DOHH2 (cell line): ENCODE data around the gene GATAD2B.
"Not testable (repeated sequence)": the region's sequence is repeated elsewhere in the genome, so short reads cannot be mapped to it uniquely, and the experiment has no call there.

Source experiments
- H3F3A ChIP-seq: fragments of 200-600 bp; sonication (generic), shearing (Covaris generic); 2 replicates; pipeline ENCODE4 v1.6.0; 2016; ENCODE audit warnings: antibody characterized with exemption, mild to moderate bottlenecking; ENCODE audit not compliant: control insufficient read depth, insufficient read depth
- H3K27ac ChIP-seq: fragments of 200-600 bp; sonication (generic); 2 replicates; pipeline ENCODE4 v1.5.1; 2014; ENCODE audit warnings: low read depth, mild to moderate bottlenecking, low read length, moderate library complexity
- H3K27me3 ChIP-seq: fragments of 200-600 bp; sonication (generic); 2 replicates; pipeline ENCODE4 v1.6.1; 2014; ENCODE audit warnings: mild to moderate bottlenecking, low read length, mixed read lengths; ENCODE audit not compliant: control insufficient read depth
- H3K36me3 ChIP-seq: fragments of 200-600 bp; sonication (generic); 2 replicates; pipeline ENCODE4 v1.6.1; 2014; ENCODE audit warnings: mild to moderate bottlenecking, low read length, moderate library complexity, mixed read lengths; ENCODE audit not compliant: control insufficient read depth
- H3K4me1 ChIP-seq: fragments of 200-600 bp; sonication (generic); 2 replicates; pipeline ENCODE4 v1.6.1; 2014; ENCODE audit warnings: mild to moderate bottlenecking, low read length, mixed read lengths; ENCODE audit not compliant: control insufficient read depth
- H3K4me2 ChIP-seq: fragments of 200-600 bp; sonication (generic); 2 replicates; pipeline ENCODE4 v1.6.0; 2014; ENCODE audit warnings: mild to moderate bottlenecking, low read length, moderate library complexity
- H3K4me3 ChIP-seq: fragments of 200-600 bp; sonication (generic); 2 replicates; pipeline ENCODE4 v1.5.1; 2014; ENCODE audit warnings: mild to moderate bottlenecking, low read length, mixed read lengths
- H3K79me2 ChIP-seq: fragments of 200-600 bp; sonication (generic); 2 replicates; pipeline ENCODE4 v1.6.1; 2014; ENCODE audit warnings: mild to moderate bottlenecking, low read length, mixed read lengths; ENCODE audit not compliant: control insufficient read depth
- H3K9me2 ChIP-seq: fragments of 200-600 bp; sonication (generic); replicated peaks from 2 replicates; pipeline ENCODE4 v1.6.1; 2014; ENCODE audit warnings: mild to moderate bottlenecking, low read length, mixed read lengths; ENCODE audit not compliant: control insufficient read depth
- H3K9me3 ChIP-seq: fragments of 200-600 bp; sonication (generic); 2 replicates; pipeline ENCODE4 v1.6.1; 2014; ENCODE audit warnings: antibody characterized with exemption, low read length, mixed read lengths; ENCODE audit not compliant: control insufficient read depth, insufficient read depth
- H4K20me1 ChIP-seq: fragments of 200-600 bp; sonication (generic); 2 replicates; pipeline ENCODE4 v1.6.0; 2014; ENCODE audit warnings: low read depth, mild to moderate bottlenecking, antibody characterized with exemption, low read length, moderate library complexity; ENCODE audit not compliant: control insufficient read depth, insufficient read depth
- EZH2phosphoT487 ChIP-seq: fragments of 200-600 bp; sonication (generic); IDR thresholded peaks from 2 replicates; pipeline ENCODE4 v1.6.1; 2017; ENCODE audit warnings: borderline replicate concordance, mild to moderate bottlenecking, antibody characterized with exemption, low read length, moderate library complexity, mixed read lengths
- TF ChIP-seq, protein P1 (sequence below): fragments of 200-600 bp; sonication (generic); IDR thresholded peaks from one replicate; pipeline ENCODE4 v1.5.1; 2014; ENCODE audit warnings: antibody characterized with exemption, mild to moderate bottlenecking, low read depth, low read length; ENCODE audit not compliant: poor library complexity, severe bottlenecking

GATAD2B gene

DNA sequence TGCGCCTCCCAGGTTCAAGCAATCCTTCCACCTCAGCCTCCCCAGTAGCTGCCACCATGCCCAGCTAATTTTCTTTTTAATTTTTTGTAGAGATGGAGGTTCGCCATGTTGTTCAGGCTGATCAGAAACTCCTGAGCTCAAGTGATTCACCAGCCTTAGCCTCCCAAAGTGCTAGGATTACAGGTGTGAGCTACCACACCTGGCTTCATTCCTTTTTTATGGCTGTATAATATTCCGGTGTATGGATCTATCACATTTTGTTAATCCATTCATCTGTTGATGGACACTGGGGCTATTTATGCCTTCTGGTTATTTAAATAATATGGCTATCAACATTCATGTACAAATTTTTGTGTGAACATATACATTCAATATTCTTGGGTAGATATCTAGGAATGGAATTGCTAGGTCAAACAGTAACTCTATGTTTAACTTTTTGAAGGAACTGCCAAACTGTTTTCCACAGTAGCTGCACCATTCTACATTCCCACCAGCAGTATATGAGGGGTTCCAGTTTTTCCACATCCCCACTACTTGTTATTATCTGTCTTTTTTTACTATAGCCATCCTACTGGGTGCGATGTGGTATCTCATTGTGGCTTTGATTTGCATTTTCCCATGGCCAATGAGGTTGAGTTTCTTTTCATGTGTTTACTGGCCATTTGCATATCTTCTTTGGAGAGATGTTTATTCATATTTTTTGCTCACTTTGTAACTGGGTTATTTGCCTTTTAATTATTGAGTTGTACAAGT, 136.6 kb downstream of the GATAD2B start:
- H3K4me1 ChIP-seq, result peaks cover 39% of the 10 kb centered on the region
- peaks cover 15% of the 10 kb centered on the region for H3F3A ChIP-seq
- peaks cover 32% of the 10 kb centered on the region for H3K27me3 ChIP-seq
- H3K4me2 ChIP-seq, result no peak overlapping the region
- no peak overlapping the region for H3K27ac ChIP-seq
- H3K4me3 ChIP-seq, result no peak overlapping the region
- no peaks in the 10 kb centered on the region for H4K20me1 ChIP-seq
- H3K36me3 ChIP-seq, result no peaks in the 10 kb centered on the region
- H3K9me3 ChIP-seq, result peaks cover 6% of the 10 kb centered on the region
- no peaks in the 10 kb centered on the region for H3K79me2 ChIP-seq
- no peak for TF ChIP-seq EZH2phosphoT487
- TF ChIP-seq, protein P1, sequence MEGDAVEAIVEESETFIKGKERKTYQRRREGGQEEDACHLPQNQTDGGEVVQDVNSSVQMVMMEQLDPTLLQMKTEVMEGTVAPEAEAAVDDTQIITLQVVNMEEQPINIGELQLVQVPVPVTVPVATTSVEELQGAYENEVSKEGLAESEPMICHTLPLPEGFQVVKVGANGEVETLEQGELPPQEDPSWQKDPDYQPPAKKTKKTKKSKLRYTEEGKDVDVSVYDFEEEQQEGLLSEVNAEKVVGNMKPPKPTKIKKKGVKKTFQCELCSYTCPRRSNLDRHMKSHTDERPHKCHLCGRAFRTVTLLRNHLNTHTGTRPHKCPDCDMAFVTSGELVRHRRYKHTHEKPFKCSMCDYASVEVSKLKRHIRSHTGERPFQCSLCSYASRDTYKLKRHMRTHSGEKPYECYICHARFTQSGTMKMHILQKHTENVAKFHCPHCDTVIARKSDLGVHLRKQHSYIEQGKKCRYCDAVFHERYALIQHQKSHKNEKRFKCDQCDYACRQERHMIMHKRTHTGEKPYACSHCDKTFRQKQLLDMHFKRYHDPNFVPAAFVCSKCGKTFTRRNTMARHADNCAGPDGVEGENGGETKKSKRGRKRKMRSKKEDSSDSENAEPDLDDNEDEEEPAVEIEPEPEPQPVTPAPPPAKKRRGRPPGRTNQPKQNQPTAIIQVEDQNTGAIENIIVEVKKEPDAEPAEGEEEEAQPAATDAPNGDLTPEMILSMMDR, result no peak
- H3K9me2 ChIP-seq, result no peaks in the 10 kb centered on the region

DNA sequence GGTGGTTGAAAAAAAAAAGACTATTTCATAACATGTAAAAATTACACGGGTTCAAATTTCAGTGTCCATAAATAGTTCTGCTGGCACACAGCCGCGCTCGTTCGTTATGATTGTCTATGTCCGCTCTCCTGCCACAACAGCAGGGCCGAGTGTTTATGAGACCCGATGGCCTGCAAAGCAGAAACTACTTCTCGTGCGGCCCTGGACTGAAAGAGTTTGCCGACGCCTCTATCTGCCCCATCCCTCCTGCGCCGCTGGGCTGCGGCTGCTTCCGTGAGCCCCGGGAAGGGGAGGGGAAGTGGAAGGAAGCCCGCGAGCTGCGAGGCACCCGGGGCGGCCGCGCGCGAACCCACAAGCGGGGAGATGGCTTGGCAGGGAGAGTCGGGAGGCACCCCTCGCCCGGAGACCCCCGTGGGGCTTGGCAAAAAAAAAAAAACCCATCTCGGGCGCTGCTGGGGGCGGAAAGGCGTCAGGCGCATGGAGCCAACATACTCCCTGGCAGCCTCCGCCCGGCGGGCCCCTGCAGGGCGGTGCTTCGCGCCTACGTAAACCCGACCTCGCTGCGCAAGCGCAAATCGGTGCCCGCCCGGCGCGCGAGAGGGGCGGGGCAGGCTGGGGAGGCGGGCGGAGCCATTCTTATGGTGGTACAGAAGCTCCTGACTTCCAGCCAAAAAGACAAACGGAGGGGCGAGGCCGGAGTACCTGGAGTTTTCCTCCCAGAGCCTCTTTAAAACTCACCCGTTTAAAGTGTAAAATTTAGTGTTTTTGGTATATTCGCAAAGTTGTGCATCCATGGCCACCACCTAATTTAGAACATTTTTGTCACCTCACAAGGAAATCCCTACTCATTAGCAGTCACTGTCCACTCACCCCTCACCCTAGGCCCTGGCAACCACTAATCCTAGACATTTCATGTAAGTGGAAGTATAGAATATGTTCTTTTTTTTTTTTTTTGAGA, 139.3 kb downstream of the GATAD2B start:
- no peaks in the 10 kb centered on the region for H3K36me3 ChIP-seq
- H3K9me3 ChIP-seq, result peaks cover 6% of the 10 kb centered on the region
- H3K27ac ChIP-seq, result peak overlapping the region; percentile 53
- H3K27me3 ChIP-seq, result peaks cover 15% of the 10 kb centered on the region
- peak overlapping the region; percentile 66 for H3K4me2 ChIP-seq
- TF ChIP-seq, protein P1, result no peak
- TF ChIP-seq EZH2phosphoT487, result no peak
- H3K9me2 ChIP-seq, result no peaks in the 10 kb centered on the region
- H3K79me2 ChIP-seq, result no peaks in the 10 kb centered on the region
- peak overlapping the region; percentile 74 for H3K4me3 ChIP-seq
- peaks cover 7% of the 10 kb centered on the region; the same call in 1 of the 2 replicates for H3F3A ChIP-seq
- H4K20me1 ChIP-seq, result no peaks in the 10 kb centered on the region
- peaks cover 16% of the 10 kb centered on the region for H3K4me1 ChIP-seq

DNA sequence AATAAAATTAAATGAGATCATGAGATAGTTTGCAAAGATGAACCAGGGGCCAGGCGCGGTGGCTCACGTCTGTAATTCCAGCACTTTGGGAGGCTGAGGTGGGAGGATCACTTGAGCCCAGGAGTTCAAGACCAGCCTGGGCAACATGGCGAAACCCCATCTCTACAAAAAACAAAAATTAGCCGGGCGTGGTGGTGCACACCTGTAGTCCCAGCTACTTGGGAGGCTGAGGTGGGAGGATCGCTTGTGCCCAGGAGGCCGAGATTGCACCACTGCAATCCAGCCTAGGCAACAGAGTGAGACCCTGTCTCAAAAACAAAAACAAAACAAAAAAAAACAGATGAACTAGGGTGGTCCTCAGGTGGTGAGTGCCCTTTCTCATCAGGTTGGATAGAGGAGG, 140.1 kb downstream of the GATAD2B start:
- not testable (repeated sequence) for H3K79me2 ChIP-seq, H3K9me3 ChIP-seq, H3K27me3 ChIP-seq, H3F3A ChIP-seq, H3K9me2 ChIP-seq, H3K36me3 ChIP-seq, H4K20me1 ChIP-seq
- Histone ChIP-seq H3K4me1 (peaks cover 16% of the 10 kb centered on the region), H3K4me2 (peak overlapping the region; percentile 66), H3K27ac (0 out of 2 replicates have a peak overlapping the region, but pooled peaks have one; percentile 53), H3K4me3 (peak overlapping the region; percentile 74)
